ENCODE data around the gene PFKFB2. TPM values are rescaled to one million over a fixed set of nuclear protein-coding genes. Genes with fewer than 3 reads are reported as not detected.

PFKFB2 gene
- total and polyA plus RNA-seq, 2 donors (not counting 3 experiments of a cell fraction or from before 2014, with no cell fraction given) = 0.70 to 2.0 TPM

DNA sequence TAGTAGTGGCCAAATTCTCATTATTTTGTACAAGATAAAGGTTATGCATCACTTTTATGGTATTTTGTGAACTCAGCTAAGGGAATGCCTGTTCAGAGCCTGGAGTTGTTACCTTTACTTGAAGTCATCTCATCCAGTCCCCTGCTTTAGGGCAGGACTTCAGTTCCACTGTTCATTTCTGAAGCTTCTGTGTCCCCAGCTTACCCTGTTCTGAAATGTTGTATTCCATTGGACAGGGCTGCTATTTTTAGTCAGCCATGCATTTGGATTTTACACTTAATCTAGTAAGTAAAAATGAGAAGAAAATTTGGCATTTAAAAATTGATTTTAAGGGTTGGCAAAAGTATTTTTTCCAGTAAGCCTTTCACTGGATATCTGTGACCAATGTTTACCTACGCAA lies 23.9 kb downstream of the PFKFB2 start:
- TF ChIP-seq JUN (IDR thresholded peaks at IDR 0.05; ENCODE audit: borderline replicate concordance, insufficient read depth, insufficient read length, low read depth) (no peak), EZH2 (IDR thresholded peaks at IDR 0.05; ENCODE audit: borderline replicate concordance, low read depth, low read length, severe bottlenecking) (no peak), MAX (IDR thresholded peaks at IDR 0.05; ENCODE audit: insufficient read depth, insufficient read length) (no peak), MYC (IDR thresholded peaks at IDR 0.05; ENCODE audit: low read depth, low read length) (no peak), CTCF (IDR thresholded peaks at IDR 0.05; ENCODE audit: extremely low read depth in 1 of 2, insufficient read depth in 1 of 2, low read depth in 1 of 2, low read length in 2 of 2) (no peak), FOS (IDR thresholded peaks at IDR 0.05; ENCODE audit: borderline replicate concordance, insufficient read depth, low read length) (no peak), GATA2 (IDR thresholded peaks at IDR 0.05; ENCODE audit: insufficient read depth, insufficient read length, low read depth, low read length) (no peak), POLR2A (IDR thresholded peaks at IDR 0.05; ENCODE audit: low read depth, low read length) (no peak), POLR2AphosphoS5 (IDR thresholded peaks at IDR 0.05; ENCODE audit: insufficient read depth, low read depth, low read length) (no peak)
- DNase-seq (ENCODE audit: low read depth, low spot score) (no peak), FAIRE-seq (no peak)
- no peaks in the 10 kb centered on the region for H4K20me1 ChIP-seq (replicated peaks; ENCODE audit: control insufficient read depth, extremely low read depth, insufficient read depth, low read length)
- H3K9me3 ChIP-seq (replicated peaks; ENCODE audit: control insufficient read depth, insufficient read depth, low read length) = no peaks in the 10 kb centered on the region
- no peak overlapping the region for H3K4me3 ChIP-seq (replicated peaks in 1 of 3; ENCODE audit: insufficient read depth in 1 of 3, low read depth in 1 of 3, low read length in 3 of 3)
- no peak overlapping the region for H3K27ac ChIP-seq (ENCODE audit: insufficient read depth, low read depth, low read length)
- ChIA-PET CTCF (interaction anchor here (0.7 to 2.7 kb wide), 4 partner anchors 141 to 342 kb away, joined by 3 to 17 read pairs (median 3); no protein-coding TSS in a partner anchor), POLR2A (no interaction called here)
- no peaks in the 10 kb centered on the region for H3K79me2 ChIP-seq (ENCODE audit: control insufficient read depth, insufficient read depth, low read length)
- BruUV-seq (replicated peaks) = no TSS peak
- H3K36me3 ChIP-seq (ENCODE audit: control insufficient read depth in 2 of 2, extremely low read depth in 1 of 2, insufficient read depth in 2 of 2, low read length in 2 of 2) = no peaks in the 10 kb centered on the region
- H3K27me3 ChIP-seq (ENCODE audit: control insufficient read depth in 2 of 2, insufficient read depth in 2 of 2, low read length in 2 of 2) = peaks cover 2 to 5% of the 10 kb centered on the region in 2 experiments
- H3K4me2 ChIP-seq (ENCODE audit: insufficient read depth, low read length) = no peak overlapping the region
- intact Hi-C loops (cut with micrococcal nuclease) (loop anchor here (1.0 kb wide), 3 partner anchors 27 to 142 kb away; no protein-coding TSS in a partner anchor), dilution Hi-C loops (cut with MboI; ENCODE audit: extremely low pct_ligation_motif_present, low sequenced_read_pairs) (no loop called here)
- H2AFZ ChIP-seq (ENCODE audit: low read depth, low read length) = no peak overlapping the region
- no peaks in the 10 kb centered on the region for H3K4me1 ChIP-seq (ENCODE audit: control insufficient read depth, extremely low read depth, insufficient read depth, low read length)
- no peak overlapping the region for H3K9ac ChIP-seq (replicated peaks; ENCODE audit: extremely low read depth, insufficient read depth, low read length)
- H3K9me1 ChIP-seq (replicated peaks; ENCODE audit: control insufficient read depth, extremely low read depth, insufficient read depth, low read length) = no peaks in the 10 kb centered on the region
